H7 (cell line): ENCODE results near the gene COL5A3. TPM values are rescaled to one million over a fixed set of nuclear protein-coding genes. Genes with fewer than 3 reads are reported as not detected.
A peak's percentile ranks its signal among the peaks of the same experiment; 100 is the strongest.

Experiments
- DNase-seq: peaks from one replicate; pipeline ENCODE4 v3.0.0; 2012
- H3K27me3 ChIP-seq: 2 replicates; pipeline ENCODE4 v1.6.0; 2011; ENCODE audit warnings: mild to moderate bottlenecking, low read length; ENCODE audit not compliant: control insufficient read depth, insufficient read depth
- H3K36me3 ChIP-seq: replicated peaks from 2 replicates; pipeline ENCODE4 v1.5.1; 2011; ENCODE audit warnings: low read length; ENCODE audit not compliant: control insufficient read depth, insufficient read depth
- H3K4me3 ChIP-seq: 2 replicates; pipeline ENCODE4 v1.5.1; 2011; ENCODE audit warnings: low read depth, mild to moderate bottlenecking, control low read depth, low read length, moderate library complexity; ENCODE audit not compliant: insufficient read depth
- total RNA-seq: library from RNA; depleted of rRNA; stranded (reverse); fragments of >200 nt; shearing (Covaris generic); gene quantifications from 2 replicates; pipeline ENCODE4 v1.2.3, GENCODE V29; 2014

The COL5A3 gene
- total RNA-seq, 1 experiment from 2014 or later: 0.62 TPM

DNA sequence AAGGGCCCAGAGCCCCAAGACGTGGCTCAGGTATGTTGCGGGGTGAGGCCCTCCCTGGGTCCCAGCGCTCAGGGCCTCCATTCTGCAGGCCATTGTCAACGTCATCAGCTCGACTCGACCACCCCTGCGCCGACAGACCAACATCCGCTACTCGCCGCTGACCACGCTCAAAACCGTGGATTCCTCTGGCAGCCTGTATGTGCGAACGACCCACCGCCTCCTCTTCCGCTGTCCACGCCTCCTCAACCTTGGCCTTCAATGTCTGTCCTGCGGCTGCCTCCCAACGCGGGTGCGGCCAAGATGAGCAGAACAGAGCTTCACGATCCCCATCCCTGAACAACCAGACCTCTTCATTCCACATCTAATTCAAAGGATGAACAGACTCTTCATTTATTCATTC, 11.1 kb upstream of the COL5A3 start:
- peak; percentile 33 for DNase-seq
- Histone ChIP-seq H3K27me3 (no peaks in the 10 kb centered on the region; the same call in 1 of the 2 replicates), H3K36me3 (no peaks in the 10 kb centered on the region), H3K4me3 (no peak overlapping the region)

GRCh38 chr19:10020851-10021250, 10.5 kb upstream of the COL5A3 start:
- Histone ChIP-seq H3K4me3 (no peak overlapping the region), H3K27me3 (no peaks in the 10 kb centered on the region), H3K36me3 (no peaks in the 10 kb centered on the region)
- DNase-seq: no peak

DNA sequence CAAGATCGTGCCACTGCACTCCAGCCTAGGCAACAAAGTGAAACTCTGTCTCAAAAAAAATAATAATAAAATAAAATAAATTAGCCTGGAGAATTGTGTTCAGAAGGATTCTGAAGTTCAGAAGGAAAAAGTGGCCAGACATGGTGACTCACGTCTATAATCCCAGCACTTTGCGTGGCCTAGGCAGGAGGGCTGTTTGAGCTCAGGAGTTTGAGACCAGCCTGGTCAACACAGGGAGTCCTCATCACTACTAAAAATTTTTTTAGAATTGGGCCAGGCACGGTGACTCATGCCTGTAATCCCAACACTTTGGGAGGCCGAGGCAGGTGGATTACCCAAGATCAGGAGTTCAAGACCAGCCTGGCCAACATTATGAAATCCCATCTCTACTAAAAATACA, 8.9 kb upstream of the COL5A3 start:
- H3K36me3 ChIP-seq: no peaks in the 10 kb centered on the region
- H3K4me3 ChIP-seq: no peak overlapping the region
- no peak for DNase-seq
- H3K27me3 ChIP-seq: no peaks in the 10 kb centered on the region

DNA sequence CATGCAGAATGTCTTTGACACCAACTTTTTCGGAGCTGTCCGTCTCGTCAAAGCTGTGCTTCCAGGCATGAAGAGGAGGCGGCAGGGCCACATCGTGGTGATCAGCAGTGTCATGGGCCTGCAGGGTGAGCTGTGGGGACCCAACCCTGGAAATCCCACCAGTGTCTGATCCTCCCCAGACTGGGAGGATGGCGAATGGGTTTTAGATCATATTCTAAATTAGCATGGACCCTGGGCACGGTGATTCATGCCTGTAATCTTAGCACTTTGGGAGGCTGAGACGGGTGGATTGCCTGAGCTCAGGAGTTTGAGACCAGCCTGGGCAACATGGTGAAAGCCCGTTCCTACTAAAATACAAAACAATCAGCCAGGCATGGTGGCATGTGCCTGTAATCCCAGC, 8.5 kb upstream of the COL5A3 start:
- peak; percentile 16 for DNase-seq
- no peaks in the 10 kb centered on the region for H3K36me3 ChIP-seq
- no peak overlapping the region for H3K4me3 ChIP-seq
- H3K27me3 ChIP-seq: no peaks in the 10 kb centered on the region; the same call in 1 of the 2 replicates

DNA sequence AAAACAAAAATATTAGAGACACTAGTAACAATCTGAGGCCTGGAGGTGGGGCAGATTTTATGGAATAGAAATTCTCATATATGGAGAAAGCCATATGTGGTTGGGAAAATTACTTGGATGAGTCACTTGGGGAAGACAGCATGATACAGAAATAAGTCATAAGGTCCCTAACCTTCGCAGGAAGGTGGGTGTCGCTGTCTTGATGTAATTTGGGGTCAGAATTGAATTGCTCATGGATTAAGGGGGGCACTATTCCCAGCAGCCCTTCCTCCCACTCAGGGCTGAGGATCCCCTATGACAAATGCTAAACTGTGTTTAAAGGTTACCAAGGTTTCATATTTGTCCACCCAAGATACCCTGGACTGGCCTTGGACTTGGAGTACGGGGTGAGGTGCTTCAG, 8.0 kb upstream of the COL5A3 start:
- Histone ChIP-seq H3K36me3 (no peaks in the 10 kb centered on the region), H3K4me3 (no peak overlapping the region), H3K27me3 (peaks cover 2% of the 10 kb centered on the region; the same call in 1 of the 2 replicates)
- DNase-seq: no peak

DNA sequence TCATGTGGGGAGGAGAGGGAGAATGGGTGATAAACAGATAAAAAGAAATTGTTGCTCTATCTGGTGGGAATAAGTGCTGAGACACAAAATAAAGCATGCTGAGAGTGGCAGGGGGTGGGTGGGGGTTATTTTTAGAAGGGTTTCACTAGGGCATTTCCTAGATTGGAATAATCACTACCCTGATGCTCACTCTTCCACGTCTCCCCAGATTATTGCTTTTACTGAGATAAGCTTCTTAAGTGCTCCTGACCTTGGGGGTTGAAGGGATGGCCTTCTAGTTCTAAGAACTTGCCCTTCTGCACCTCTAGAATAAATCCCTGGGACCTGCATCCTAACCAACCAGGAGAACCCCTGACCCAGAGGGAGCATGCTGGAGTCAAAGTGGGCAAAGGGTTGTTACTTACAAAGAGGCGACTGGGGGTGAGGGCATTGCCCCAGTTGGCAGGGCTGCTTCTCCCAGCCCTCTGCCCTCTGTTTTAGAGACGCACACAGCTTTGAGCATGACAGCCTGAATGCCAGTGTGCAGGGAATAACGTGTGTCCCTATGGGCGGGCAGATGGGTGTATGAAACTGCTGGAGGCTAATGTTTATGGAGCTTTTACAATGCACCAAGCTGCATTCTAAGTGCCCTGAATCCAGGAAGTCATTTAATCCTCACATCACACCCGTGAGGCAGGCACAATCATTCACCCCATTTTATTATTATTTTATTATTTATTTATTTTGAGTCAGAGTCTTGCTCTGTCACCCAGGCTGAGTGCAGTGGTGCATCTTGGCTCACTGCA, 3.7 kb upstream of the COL5A3 start:
- Histone ChIP-seq H3K4me3 (no peak overlapping the region), H3K27me3 (peaks cover 32% of the 10 kb centered on the region), H3K36me3 (no peaks in the 10 kb centered on the region)
- no peak for DNase-seq

- H3K36me3 ChIP-seq: no peaks in the 10 kb centered on the region
- H3K4me3 ChIP-seq: no peak within 1 kb of the TSS
- DNase-seq: peak; percentile 45
- peaks cover 34% of the 10 kb centered on the region for H3K27me3 ChIP-seq
Measured at GRCh38 chr19:10013316-10013715, 3.0 kb upstream of the COL5A3 start, which contains the start of gene RDH8. TSS of gene RDH8 (plus strand) at chr19:10013483. CDS start at chr19:10013498, 15 bp downstream.

- DNase-seq: peak; percentile 44
- peaks cover 34% of the 10 kb centered on the region for H3K27me3 ChIP-seq
- H3K36me3 ChIP-seq: no peaks in the 10 kb centered on the region
- H3K4me3 ChIP-seq: no peak overlapping the region
Measured at GRCh38 chr19:10011974-10012373, 1.7 kb upstream of the COL5A3 start.

DNA sequence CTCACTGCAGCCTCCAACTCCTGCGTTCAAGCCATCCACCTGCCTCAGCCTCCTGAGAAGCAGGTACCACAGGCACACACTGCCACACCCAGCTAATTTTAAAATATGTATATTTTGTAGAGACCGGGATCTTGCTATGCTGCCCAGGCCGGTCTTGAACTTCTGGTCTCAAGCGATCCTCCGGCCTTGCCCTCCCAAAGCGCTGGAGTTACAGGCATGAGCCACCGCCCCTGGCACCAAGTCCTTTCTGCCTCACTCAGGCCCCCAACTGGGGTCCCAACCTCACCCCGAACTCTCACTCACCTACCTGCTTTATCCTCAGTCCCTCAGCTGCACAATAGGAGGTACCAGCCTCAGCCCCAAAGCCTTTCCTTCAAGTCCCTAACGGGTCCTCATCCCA, 635 bp upstream of the COL5A3 start:
- H3K36me3 ChIP-seq: no peaks in the 10 kb centered on the region
- DNase-seq: no peak
- no peak overlapping the region for H3K4me3 ChIP-seq
- H3K27me3 ChIP-seq: peaks cover 34% of the 10 kb centered on the region

DNA sequence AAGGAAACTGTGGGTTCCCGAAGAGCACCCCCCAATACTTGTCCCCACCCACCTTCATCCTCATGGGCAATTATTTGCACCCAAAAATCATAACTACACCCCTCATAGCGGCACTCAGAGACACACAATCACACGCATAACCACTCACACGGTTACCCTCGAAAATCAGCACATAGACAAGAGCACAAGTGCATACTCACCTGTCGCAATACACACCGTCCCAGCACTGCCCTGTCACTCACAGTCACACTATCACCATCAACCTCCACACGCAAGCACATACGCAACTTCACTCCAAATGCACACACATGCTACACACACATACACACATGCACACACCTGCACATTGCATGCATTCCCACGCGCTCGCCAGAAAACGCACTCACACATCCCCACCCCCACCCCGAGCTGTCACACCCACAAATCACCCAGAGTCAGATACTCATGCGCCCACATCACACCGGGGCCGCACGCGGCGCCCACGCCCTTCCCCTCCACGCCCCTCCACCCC, 535 bp downstream of the COL5A3 start:
- no peak overlapping the region for H3K4me3 ChIP-seq
- no peak for DNase-seq
- H3K36me3 ChIP-seq: no peaks in the 10 kb centered on the region
- H3K27me3 ChIP-seq: peaks cover 34% of the 10 kb centered on the region

GRCh38 chr19:10008184-10008765, 2.0 kb downstream of the COL5A3 start:
- H3K36me3 ChIP-seq: no peaks in the 10 kb centered on the region
- peak; percentile 61 for DNase-seq
- H3K4me3 ChIP-seq: no peak overlapping the region
- peaks cover 32% of the 10 kb centered on the region for H3K27me3 ChIP-seq

DNA sequence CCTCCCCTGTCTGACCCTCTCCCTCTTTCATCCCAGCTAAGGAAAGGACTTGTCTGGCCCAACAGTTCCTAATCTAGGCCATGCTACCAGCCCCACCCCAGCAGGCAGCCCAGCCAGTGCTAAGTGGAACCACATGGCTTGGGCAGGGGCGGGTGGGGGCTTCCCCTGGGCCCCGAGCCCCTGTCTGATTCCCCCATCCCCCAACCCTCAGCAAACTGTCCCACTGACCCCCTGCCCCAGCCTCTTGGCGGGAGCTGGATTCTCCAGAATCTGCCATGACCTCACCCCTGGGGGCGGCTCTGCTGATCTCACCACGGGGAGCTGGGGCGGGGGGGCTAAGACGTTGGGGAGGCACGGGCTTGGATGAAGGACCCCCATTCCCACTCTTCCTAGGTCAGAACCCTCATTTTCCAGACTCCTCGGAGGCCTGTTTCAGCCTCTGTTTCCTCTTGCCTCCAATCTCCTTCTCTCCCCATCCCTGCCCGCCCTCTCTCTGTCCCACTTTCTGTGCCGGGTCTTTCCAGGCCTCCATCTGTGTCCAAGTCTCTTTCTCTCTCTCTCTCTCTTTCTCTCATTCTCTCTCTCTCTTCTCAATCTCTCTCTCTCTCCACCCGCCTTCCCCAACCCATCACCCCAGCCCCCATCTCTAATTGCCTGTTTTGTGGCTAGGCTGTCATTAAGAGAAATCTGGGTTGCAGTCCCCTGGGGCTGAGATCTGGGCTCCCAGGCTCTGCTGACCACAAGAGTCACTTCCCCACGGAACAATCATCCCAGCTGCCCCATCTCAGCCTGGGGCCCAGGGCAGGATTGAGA, 2.7 kb downstream of the COL5A3 start:
- Histone ChIP-seq H3K27me3 (peaks cover 32% of the 10 kb centered on the region), H3K4me3 (no peak overlapping the region), H3K36me3 (no peaks in the 10 kb centered on the region)
- DNase-seq: peak; percentile 65

DNA sequence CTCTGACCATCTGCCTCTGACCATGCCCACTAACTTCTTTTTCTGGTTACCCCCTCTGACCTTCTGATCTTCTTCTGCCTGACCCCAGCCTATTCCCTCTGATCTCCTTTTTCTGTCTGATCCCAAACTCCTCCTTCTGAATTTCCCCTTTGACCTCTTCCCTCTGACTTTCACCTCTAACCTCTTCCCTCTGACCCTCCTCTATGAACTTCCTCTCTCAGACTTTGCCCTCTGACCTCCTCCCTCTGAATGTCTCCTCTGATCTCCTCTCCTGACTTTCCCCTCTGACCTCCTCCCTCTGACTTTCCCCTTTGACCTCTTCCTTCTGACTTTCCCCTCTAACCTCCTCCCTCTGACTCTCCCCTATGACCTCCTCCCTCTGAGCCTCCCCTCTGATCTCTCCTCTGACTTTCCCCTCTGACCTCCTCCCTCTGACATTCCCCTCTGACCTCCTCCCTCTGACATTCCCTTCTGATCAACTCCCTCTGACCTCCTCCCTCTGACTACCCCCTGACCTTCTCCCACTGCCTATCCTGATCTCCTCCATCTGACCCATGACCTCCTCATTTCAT, 3.5 kb downstream of the COL5A3 start:
- no peak for DNase-seq
- H3K36me3 ChIP-seq: no peaks in the 10 kb centered on the region
- no peak overlapping the region for H3K4me3 ChIP-seq
- peaks cover 27% of the 10 kb centered on the region for H3K27me3 ChIP-seq

GRCh38 chr19:10006335-10006708, 4.0 kb downstream of the COL5A3 start:
- H3K36me3 ChIP-seq: no peaks in the 10 kb centered on the region
- peak; percentile 36 for DNase-seq
- no peak overlapping the region for H3K4me3 ChIP-seq
- H3K27me3 ChIP-seq: peaks cover 22% of the 10 kb centered on the region
